Measurements from ENCODE around the gene ACOX3.

ACOX3 gene

DNA sequence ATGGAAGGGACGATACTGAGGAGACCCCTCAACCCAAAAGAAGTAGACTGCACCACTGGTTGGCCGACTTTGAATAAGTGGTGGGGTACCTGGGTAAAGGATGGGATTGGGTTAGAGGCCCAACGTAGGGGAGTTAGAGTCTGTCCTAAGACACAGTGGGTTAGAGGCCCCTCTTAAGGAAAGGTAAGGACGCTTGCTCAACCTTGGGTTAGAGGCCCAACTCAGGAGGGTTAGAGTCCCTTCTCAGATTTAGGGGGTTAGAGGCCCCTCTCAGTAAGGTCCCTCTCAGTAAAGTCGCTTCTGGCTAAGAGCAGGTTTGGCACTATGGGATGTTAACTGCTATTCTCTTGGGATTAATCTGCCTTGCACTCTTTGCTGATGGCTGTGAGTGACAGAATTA lies 81.3 kb downstream of the ACOX3 start:
- no peak for DNase-seq (ENCODE audit: low spot score)
- in situ Hi-C loops (cut with MboI; ENCODE audit: low pct_unique_long_range_greater_than_20kb, low sequenced_read_pairs, unreplicated experiment), result no loop called here
- TF ChIP-seq, protein P1, sequence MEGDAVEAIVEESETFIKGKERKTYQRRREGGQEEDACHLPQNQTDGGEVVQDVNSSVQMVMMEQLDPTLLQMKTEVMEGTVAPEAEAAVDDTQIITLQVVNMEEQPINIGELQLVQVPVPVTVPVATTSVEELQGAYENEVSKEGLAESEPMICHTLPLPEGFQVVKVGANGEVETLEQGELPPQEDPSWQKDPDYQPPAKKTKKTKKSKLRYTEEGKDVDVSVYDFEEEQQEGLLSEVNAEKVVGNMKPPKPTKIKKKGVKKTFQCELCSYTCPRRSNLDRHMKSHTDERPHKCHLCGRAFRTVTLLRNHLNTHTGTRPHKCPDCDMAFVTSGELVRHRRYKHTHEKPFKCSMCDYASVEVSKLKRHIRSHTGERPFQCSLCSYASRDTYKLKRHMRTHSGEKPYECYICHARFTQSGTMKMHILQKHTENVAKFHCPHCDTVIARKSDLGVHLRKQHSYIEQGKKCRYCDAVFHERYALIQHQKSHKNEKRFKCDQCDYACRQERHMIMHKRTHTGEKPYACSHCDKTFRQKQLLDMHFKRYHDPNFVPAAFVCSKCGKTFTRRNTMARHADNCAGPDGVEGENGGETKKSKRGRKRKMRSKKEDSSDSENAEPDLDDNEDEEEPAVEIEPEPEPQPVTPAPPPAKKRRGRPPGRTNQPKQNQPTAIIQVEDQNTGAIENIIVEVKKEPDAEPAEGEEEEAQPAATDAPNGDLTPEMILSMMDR (IDR thresholded peaks at IDR 0.05; ENCODE audit: extremely low read depth, insufficient read depth, missing control alignments), result no peak

DNA sequence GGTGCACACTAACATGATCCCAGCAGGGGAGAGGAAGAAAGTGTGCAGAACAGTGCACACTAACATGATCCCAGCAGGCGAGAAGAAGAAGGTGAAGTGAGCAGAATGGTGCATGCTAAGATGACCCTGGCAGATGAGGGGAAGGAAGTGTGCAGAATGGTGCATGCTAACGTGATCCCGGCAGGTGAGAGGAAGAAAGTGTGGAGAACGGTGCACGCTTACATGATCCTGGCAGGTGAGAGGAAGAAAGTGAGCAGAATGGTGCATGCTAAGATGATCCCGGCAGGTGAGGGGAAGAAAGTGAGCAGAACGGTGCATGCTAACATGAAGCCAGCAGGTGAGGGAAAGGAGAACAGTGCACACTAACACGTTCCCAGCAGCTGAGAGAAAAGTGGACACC lies 83.7 kb downstream of the ACOX3 start:
- no peak for DNase-seq (ENCODE audit: low spot score)
- TF ChIP-seq, protein P1 (IDR thresholded peaks at IDR 0.05; ENCODE audit: extremely low read depth, insufficient read depth, missing control alignments), result no peak
- in situ Hi-C loops (cut with MboI; ENCODE audit: low pct_unique_long_range_greater_than_20kb, low sequenced_read_pairs, unreplicated experiment), result no loop called here

DNA sequence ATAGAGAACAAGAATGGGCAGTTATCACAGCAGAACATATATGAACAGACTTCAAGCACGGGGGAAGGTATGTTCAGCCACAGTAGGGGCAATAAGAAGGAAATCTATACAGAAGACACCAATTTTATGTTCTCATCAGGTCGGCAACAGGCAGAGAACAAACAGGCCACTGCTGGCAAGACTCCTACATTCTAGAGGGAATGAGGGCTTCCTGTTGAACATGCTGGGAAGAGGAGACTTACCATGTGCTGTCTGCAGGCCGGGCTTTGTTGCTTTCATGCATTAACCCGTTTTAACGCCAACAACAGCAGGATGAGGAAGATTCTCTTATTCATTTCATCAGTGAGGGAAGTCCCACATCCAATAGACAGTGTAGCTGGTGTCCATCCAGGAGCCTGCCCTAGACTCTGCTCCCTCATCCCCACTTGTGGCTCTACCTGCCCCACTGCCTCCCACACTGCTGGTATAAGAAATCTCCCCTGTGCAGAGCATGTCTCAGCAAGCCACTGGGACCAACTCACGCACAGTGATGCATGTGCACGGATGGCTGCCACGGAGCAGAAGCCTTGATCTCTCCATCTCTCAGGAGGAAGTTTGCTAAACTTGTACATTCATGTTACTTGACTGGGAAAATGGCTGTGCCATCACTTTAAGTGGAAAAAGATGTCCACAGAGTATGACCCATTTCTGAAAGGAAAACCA lies 84.5 kb downstream of the ACOX3 start:
- in situ Hi-C loops (cut with MboI; ENCODE audit: low pct_unique_long_range_greater_than_20kb, low sequenced_read_pairs, unreplicated experiment), result no loop called here
- DNase-seq (ENCODE audit: low spot score), result no peak
- TF ChIP-seq, protein P1 (IDR thresholded peaks at IDR 0.05; ENCODE audit: extremely low read depth, insufficient read depth, missing control alignments), result no peak

DNA sequence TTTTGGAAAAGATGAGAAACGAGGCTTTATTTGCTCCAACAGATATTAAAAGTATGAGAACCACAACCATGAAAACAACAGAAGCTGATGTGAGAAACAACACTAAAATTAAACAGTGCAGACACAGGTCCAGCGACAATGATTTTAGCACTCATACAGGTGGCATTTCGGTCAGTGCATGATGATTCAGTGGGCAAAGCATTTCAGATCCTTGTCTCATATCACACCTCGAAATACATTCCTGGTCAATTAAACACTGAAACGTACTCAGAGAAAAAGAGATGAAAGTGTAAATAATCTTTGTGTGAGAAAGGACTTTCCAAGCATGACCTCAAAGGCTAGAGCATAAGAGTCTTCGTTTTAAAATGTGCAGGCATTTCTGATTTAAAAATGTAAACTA lies 85.2 kb downstream of the ACOX3 start:
- TF ChIP-seq, protein P1 (IDR thresholded peaks at IDR 0.05; ENCODE audit: extremely low read depth, insufficient read depth, missing control alignments), result no peak
- DNase-seq (ENCODE audit: low spot score), result no peak
- in situ Hi-C loops (cut with MboI; ENCODE audit: low pct_unique_long_range_greater_than_20kb, low sequenced_read_pairs, unreplicated experiment), result no loop called here

DNA sequence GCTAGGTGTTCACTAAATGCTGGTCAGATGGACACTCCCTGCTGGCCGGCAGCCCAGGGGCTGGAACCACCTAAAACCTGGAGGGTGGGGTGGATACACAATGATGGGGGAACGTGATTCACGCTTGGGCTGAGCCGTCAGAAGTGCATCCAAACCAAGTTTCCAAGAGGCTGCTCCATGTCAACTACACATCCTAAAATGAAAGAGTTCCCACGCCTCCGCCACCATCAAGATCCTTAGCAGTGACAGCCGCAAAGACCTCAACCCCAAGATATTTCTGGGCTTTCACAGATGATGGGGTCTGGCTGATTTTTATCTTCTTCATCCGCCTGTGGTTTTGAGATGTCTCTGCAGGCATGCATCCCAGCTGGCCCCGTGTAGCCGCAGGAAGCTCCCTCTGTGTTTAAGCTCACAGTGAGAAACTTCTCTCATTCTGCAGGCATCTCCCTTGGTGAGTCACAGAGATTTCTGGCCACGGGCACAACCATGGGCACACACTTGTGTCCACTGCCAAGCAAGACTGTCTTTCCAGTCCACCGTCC lies 86.5 kb downstream of the ACOX3 start:
- in situ Hi-C loops (cut with MboI; ENCODE audit: low pct_unique_long_range_greater_than_20kb, low sequenced_read_pairs, unreplicated experiment), result no loop called here
- TF ChIP-seq, protein P1 (IDR thresholded peaks at IDR 0.05; ENCODE audit: extremely low read depth, insufficient read depth, missing control alignments), result no peak
- DNase-seq (ENCODE audit: low spot score), result no peak

DNA sequence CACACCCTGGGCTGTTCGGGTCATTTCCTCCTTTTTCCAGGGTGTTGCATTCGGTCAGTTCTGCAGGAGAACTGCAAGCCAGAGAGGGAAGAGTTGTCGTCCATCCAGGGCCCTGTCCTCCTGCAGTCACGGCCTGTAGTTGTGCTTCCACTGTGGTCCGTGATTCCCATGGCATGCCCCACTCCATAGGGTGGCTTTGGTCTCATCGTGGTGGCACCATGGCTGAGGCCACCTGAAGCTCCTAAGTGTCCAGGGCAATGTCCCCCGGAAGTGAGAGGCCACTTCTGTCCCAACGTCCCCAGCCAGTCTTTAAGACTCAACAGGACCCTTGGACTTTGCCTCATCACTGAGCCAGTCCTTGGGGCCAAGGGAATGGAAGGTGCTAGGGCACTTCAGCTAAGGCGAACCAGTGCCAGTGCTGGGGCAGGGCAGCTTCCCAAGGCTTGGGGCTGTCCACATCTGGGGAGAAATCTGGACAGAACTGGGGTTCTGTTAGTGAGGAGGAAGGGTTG lies 87.3 kb downstream of the ACOX3 start:
- DNase-seq (ENCODE audit: low spot score), result no peak
- TF ChIP-seq, protein P1 (IDR thresholded peaks at IDR 0.05; ENCODE audit: extremely low read depth, insufficient read depth, missing control alignments), result no peak
- in situ Hi-C loops (cut with MboI; ENCODE audit: low pct_unique_long_range_greater_than_20kb, low sequenced_read_pairs, unreplicated experiment), result no loop called here

Measured in GM13977 (cell line).